Posterior vena cava (tissue), 2 donors: ENCODE measurements around the gene NAIF1. TPM values are rescaled to one million over a fixed set of nuclear protein-coding genes. Genes with fewer than 3 reads are reported as not detected.

Experiments
- total RNA-seq, 2 donors: library from RNA; stranded (reverse); fragmentation: NEBNext Ultra II Directional; extraction: Animal tissue kit (Norgen Biotek cat#: 25700); gene quantifications; one replicate each; pipeline ENCODE4 v1.2.1, GENCODE V29; 2021
- donor health status: DM: yes; HTN: yes; CAD: no.
- donor health status: DM: yes; HTN: yes; CAD: no.

Gene NAIF1
- total RNA-seq, 2 donors from 2014 or later = 6.0 to 7.1 TPM

Other genes starting within 250 kb of the NAIF1 start
- gene ENG, start 212.7 kb downstream of the NAIF1 start, total RNA-seq = 100 to 1,000 TPM; 189 to 217 TPM
- gene AK1, start 189.6 kb downstream of the NAIF1 start, total RNA-seq = 10 to 100 TPM; 65.7 to 67.0 TPM
- 100 to 1,000 TPM in 1 of 2 donors, 10 to 100 TPM in 1; 74.8 to 102 TPM for gene ST6GALNAC6, start 167.7 kb downstream of the NAIF1 start, total RNA-seq
- gene ST6GALNAC4, start 150.3 kb downstream of the NAIF1 start, total RNA-seq = 10 to 100 TPM; 27.7 to 32.7 TPM
- 1 to 10 TPM; 1.2 to 1.3 TPM for gene PIP5KL1, start 136.5 kb downstream of the NAIF1 start, total RNA-seq
- gene DPM2, start 129.5 kb downstream of the NAIF1 start, total RNA-seq = 10 to 100 TPM; 22.8 to 23.6 TPM
- gene EEIG1, start 86.3 kb downstream of the NAIF1 start, total RNA-seq = 10 to 100 TPM; 54.3 to 56.9 TPM
- 10 to 100 TPM; 22.9 to 35.2 TPM for gene SLC25A25, start 912 bp upstream of the NAIF1 start, total RNA-seq
- gene PTGES2, start 60.4 kb upstream of the NAIF1 start, total RNA-seq = 10 to 100 TPM; 38.6 to 38.9 TPM
- gene LCN2, start 82.1 kb upstream of the NAIF1 start, total RNA-seq = under 1 TPM; 0.67 to 0.69 TPM
- gene BBLN, start 92.9 kb upstream of the NAIF1 start, total RNA-seq = 10 to 100 TPM; 41.9 to 49.1 TPM
- gene CIZ1, start 124.3 kb upstream of the NAIF1 start, total RNA-seq = 10 to 100 TPM; 88.3 to 99.4 TPM
- 10 to 100 TPM; 19.0 to 46.5 TPM for gene DNM1, start 136.1 kb upstream of the NAIF1 start, total RNA-seq
- 100 to 1,000 TPM; 123 to 130 TPM for gene GOLGA2, start 208.7 kb upstream of the NAIF1 start, total RNA-seq
- 10 to 100 TPM; 11.5 to 16.7 TPM for gene SWI5, start 209.0 kb upstream of the NAIF1 start, total RNA-seq